ENCODE data around the gene LRRC14B.

DNA sequence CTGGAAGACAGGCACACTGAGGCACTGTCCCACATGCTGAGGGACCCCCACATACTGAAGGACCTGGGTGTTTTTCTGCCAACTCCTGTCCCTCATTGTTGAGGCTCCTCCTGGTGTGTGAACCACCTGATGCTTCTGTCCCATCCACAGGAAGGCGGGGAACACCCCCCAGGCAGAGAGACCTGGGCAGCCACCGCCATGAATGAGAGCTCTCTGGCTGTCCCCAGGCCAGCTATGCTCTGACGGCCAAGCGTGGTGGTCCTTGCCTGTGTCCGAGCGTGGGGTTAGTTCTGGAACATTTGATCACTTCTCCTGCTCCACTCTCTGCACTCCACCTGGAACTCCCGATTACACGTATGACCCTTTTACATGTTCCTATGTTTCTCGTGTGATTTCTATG lies 11.9 kb upstream of the LRRC14B start:
- TF ChIP-seq POLR2A (IDR thresholded peaks at IDR 0.05) (no peak), EP300 (IDR thresholded peaks at IDR 0.05) (no peak)
- TF ChIP-seq, protein P1, sequence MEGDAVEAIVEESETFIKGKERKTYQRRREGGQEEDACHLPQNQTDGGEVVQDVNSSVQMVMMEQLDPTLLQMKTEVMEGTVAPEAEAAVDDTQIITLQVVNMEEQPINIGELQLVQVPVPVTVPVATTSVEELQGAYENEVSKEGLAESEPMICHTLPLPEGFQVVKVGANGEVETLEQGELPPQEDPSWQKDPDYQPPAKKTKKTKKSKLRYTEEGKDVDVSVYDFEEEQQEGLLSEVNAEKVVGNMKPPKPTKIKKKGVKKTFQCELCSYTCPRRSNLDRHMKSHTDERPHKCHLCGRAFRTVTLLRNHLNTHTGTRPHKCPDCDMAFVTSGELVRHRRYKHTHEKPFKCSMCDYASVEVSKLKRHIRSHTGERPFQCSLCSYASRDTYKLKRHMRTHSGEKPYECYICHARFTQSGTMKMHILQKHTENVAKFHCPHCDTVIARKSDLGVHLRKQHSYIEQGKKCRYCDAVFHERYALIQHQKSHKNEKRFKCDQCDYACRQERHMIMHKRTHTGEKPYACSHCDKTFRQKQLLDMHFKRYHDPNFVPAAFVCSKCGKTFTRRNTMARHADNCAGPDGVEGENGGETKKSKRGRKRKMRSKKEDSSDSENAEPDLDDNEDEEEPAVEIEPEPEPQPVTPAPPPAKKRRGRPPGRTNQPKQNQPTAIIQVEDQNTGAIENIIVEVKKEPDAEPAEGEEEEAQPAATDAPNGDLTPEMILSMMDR (IDR thresholded peaks at IDR 0.05): no peak

Measured in gastroesophageal sphincter (tissue), 3 donors.